ENCODE data around the gene SCD. TPM values are rescaled to one million over a fixed set of nuclear protein-coding genes. Genes with fewer than 3 reads are reported as not detected.

Gene SCD
- total and polyA plus RNA-seq, 10 of the 15 experiments (the other 5 are each of a cell fraction or from before 2014, with no cell fraction given), result 68.7 to 279 (median 99.5) TPM

- no peak for TF ChIP-seq NR2F1 (conservative IDR thresholded peaks at IDR 0.05)
- TF ChIP-seq IRF3 (IDR thresholded peaks at IDR 0.05), result no peak
- TF ChIP-seq CBX5 (IDR thresholded peaks at IDR 0.05; ENCODE audit: low read depth), result no peak
- no peak for TF ChIP-seq CHD1 (IDR thresholded peaks at IDR 0.05; ENCODE audit: low read depth, low read length)
- no peak for TF ChIP-seq ZNF24 (IDR thresholded peaks at IDR 0.05)
- peak; percentile 28; the same call in 1 of the 2 replicates for TF ChIP-seq CREM (IDR thresholded peaks at IDR 0.05; ENCODE audit: low read depth)
- TF ChIP-seq JUNB (IDR thresholded peaks at IDR 0.05), result 0 out of 2 replicates have a peak, but pooled peaks have one; percentile 30
- peak in 1 of 2 experiments; percentile 28; a peak in 2 of 4 replicates for TF ChIP-seq IKZF2 (IDR thresholded peaks at IDR 0.05)
- TF ChIP-seq NBN (IDR thresholded peaks at IDR 0.05), result peak; percentile 42
- TF ChIP-seq RAD21 (IDR thresholded peaks at IDR 0.05; ENCODE audit: insufficient read depth, low read depth, low read length), result no peak
- no peak for TF ChIP-seq MEF2B (IDR thresholded peaks at IDR 0.05; ENCODE audit: partially characterized antibody, poor library complexity, severe bottlenecking)
- TF ChIP-seq GABPA (IDR thresholded peaks at IDR 0.05; ENCODE audit: low read depth), result no peak
- TF ChIP-seq MAX (IDR thresholded peaks at IDR 0.05; ENCODE audit: low read depth, low read length), result no peak
- TF ChIP-seq ZNF274 (IDR thresholded peaks at IDR 0.05; ENCODE audit: insufficient read depth, insufficient read length), result no peak
- TF ChIP-seq ZNF592 (IDR thresholded peaks at IDR 0.05), result no peak
- TF ChIP-seq FOXM1 (IDR thresholded peaks at IDR 0.05; ENCODE audit: low read depth, low read length), result 0 out of 2 replicates have a peak, but pooled peaks have one; percentile 31
- no peak for TF ChIP-seq CEBPZ (IDR thresholded peaks at IDR 0.05; ENCODE audit: low read depth, low read length)
- 0 out of 2 replicates have a peak, but pooled peaks have one; percentile 17 for TF ChIP-seq EED (IDR thresholded peaks at IDR 0.05; ENCODE audit: low read depth)
- no peak for TF ChIP-seq RCOR1 (conservative IDR thresholded peaks at IDR 0.05; ENCODE audit: low read depth, low read length)
- TF ChIP-seq EGR1 (IDR thresholded peaks at IDR 0.05; ENCODE audit: borderline replicate concordance in 1 of 2, low read depth in 2 of 2, low read length in 2 of 2), result no peak
- no peak for TF ChIP-seq CBFB (IDR thresholded peaks at IDR 0.05; ENCODE audit: low read depth)
Measured at GRCh38 chr10:100370714-100371481, 23.9 kb downstream of the SCD start (continued).

Measured in GM12878 (cell line).